ENCODE measurements around the gene GNGT2. TPM values are rescaled to one million over a fixed set of nuclear protein-coding genes. Genes with fewer than 3 reads are reported as not detected.

GNGT2 gene
- total and polyA plus RNA-seq, 2 experiments from 2014 or later, result 0.42 to 1.5 TPM

- Histone ChIP-seq H3F3A (replicated peaks; ENCODE audit: low read depth) (no peaks in the 10 kb centered on the region), H3K27ac (ENCODE audit: low read depth) (no peak overlapping the region), H3K36me3 (ENCODE audit: insufficient read depth) (no peaks in the 10 kb centered on the region), H4K20me1 (replicated peaks; ENCODE audit: insufficient read depth) (no peaks in the 10 kb centered on the region), H3K79me2 (replicated peaks; ENCODE audit: insufficient read depth) (no peaks in the 10 kb centered on the region), H3K4me1 (ENCODE audit: insufficient read depth) (no peaks in the 10 kb centered on the region), H3K9me2 (ENCODE audit: insufficient read depth) (no peaks in the 10 kb centered on the region), H3K27me3 (ENCODE audit: insufficient read depth) (no peaks in the 10 kb centered on the region), H3K4me3 (no peak overlapping the region), H3K4me2 (no peak overlapping the region), H2AFZ (no peak overlapping the region)
- ATAC-seq, result no peak
- no peaks in the 10 kb centered on the region for H3K36me3 Mint-ChIP-seq (ENCODE audit: low read depth)
- TF ChIP-seq CREB1 (CRISPR knock-in tag; IDR thresholded peaks at IDR 0.05; ENCODE audit: low read depth), result no peak
- TF ChIP-seq STAT1 (IDR thresholded peaks at IDR 0.05; ENCODE audit: unreplicated experiment), result no peak
- no peak for TF ChIP-seq CTCF (conservative IDR thresholded peaks at IDR 0.05; ENCODE audit: low read depth in 2 of 2)
- no peak for TF ChIP-seq POLR2AphosphoS5 (IDR thresholded peaks at IDR 0.05; ENCODE audit: low read depth)
- TF ChIP-seq, protein P1, sequence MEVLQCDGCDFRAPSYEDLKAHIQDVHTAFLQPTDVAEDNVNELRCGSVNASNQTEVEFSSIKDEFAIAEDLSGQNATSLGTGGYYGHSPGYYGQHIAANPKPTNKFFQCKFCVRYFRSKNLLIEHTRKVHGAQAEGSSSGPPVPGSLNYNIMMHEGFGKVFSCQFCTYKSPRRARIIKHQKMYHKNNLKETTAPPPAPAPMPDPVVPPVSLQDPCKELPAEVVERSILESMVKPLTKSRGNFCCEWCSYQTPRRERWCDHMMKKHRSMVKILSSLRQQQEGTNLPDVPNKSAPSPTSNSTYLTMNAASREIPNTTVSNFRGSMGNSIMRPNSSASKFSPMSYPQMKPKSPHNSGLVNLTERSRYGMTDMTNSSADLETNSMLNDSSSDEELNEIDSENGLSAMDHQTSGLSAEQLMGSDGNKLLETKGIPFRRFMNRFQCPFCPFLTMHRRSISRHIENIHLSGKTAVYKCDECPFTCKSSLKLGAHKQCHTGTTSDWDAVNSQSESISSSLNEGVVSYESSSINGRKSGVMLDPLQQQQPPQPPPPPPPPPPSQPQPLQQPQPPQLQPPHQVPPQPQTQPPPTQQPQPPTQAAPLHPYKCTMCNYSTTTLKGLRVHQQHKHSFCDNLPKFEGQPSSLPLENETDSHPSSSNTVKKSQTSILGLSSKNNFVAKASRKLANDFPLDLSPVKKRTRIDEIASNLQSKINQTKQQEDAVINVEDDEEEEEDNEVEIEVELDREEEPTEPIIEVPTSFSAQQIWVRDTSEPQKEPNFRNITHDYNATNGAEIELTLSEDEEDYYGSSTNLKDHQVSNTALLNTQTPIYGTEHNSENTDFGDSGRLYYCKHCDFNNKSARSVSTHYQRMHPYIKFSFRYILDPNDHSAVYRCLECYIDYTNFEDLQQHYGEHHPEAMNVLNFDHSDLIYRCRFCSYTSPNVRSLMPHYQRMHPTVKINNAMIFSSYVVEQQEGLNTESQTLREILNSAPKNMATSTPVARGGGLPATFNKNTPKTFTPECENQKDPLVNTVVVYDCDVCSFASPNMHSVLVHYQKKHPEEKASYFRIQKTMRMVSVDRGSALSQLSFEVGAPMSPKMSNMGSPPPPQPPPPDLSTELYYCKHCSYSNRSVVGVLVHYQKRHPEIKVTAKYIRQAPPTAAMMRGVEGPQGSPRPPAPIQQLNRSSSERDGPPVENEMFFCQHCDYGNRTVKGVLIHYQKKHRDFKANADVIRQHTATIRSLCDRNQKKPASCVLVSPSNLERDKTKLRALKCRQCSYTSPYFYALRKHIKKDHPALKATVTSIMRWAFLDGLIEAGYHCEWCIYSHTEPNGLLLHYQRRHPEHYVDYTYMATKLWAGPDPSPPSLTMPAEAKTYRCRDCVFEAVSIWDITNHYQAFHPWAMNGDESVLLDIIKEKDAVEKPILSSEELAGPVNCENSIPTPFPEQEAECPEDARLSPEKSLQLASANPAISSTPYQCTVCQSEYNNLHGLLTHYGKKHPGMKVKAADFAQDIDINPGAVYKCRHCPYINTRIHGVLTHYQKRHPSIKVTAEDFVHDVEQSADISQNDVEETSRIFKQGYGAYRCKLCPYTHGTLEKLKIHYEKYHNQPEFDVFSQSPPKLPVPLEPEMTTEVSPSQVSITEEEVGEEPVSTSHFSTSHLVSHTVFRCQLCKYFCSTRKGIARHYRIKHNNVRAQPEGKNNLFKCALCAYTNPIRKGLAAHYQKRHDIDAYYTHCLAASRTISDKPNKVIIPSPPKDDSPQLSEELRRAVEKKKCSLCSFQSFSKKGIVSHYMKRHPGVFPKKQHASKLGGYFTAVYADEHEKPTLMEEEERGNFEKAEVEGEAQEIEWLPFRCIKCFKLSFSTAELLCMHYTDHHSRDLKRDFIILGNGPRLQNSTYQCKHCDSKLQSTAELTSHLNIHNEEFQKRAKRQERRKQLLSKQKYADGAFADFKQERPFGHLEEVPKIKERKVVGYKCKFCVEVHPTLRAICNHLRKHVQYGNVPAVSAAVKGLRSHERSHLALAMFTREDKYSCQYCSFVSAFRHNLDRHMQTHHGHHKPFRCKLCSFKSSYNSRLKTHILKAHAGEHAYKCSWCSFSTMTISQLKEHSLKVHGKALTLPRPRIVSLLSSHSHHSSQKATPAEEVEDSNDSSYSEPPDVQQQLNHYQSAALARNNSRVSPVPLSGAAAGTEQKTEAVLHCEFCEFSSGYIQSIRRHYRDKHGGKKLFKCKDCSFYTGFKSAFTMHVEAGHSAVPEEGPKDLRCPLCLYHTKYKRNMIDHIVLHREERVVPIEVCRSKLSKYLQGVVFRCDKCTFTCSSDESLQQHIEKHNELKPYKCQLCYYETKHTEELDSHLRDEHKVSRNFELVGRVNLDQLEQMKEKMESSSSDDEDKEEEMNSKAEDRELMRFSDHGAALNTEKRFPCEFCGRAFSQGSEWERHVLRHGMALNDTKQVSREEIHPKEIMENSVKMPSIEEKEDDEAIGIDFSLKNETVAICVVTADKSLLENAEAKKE (CRISPR knock-in tag; IDR thresholded peaks at IDR 0.05), result no peak
- TF ChIP-seq ZNF331 (CRISPR knock-in tag; IDR thresholded peaks at IDR 0.05; ENCODE audit: low read depth), result no peak
- no peak for TF ChIP-seq ZNF114 (CRISPR knock-in tag; IDR thresholded peaks at IDR 0.05)
- TF ChIP-seq EZH2phosphoT487 (IDR thresholded peaks at IDR 0.05; ENCODE audit: unreplicated experiment), result no peak
- no peak for TF ChIP-seq JUNB (IDR thresholded peaks at IDR 0.05; ENCODE audit: unreplicated experiment)
- no peak for TF ChIP-seq NANOG (IDR thresholded peaks at IDR 0.05; ENCODE audit: borderline replicate concordance)
- TF ChIP-seq REST (IDR thresholded peaks at IDR 0.05; ENCODE audit: unreplicated experiment), result no peak
- TF ChIP-seq ETS1 (IDR thresholded peaks at IDR 0.05), result no peak
- no peak for TF ChIP-seq EZH2 (IDR thresholded peaks at IDR 0.05; ENCODE audit: low read depth, unreplicated experiment)
- peaks cover 5% of the 10 kb centered on the region for H3K27me3 Mint-ChIP-seq (ENCODE audit: insufficient read depth, low read depth, poor library complexity)
- no peaks in the 10 kb centered on the region for H3K4me1 Mint-ChIP-seq
- H3K27ac Mint-ChIP-seq, result no peak overlapping the region
- H3K4me3 Mint-ChIP-seq, result no peak overlapping the region
- H3K9me3 Mint-ChIP-seq, result no peaks in the 10 kb centered on the region
- DNase-seq (ENCODE audit: low spot score), result no peak
These were observed 47.5 kb downstream of the GNGT2 start for GRCh38 chr17:49162866-49163265.

Measured in GM23338 (cell line).